ENCODE results near the gene OR10H5. TPM values are rescaled to one million over a fixed set of nuclear protein-coding genes. Genes with fewer than 3 reads are reported as not detected.
"Not testable (repeated sequence)": the region's sequence is repeated elsewhere in the genome, so short reads cannot be mapped to it uniquely, and the experiment has no call there.

Gene OR10H5
- total RNA-seq, 1 donor from 2014 or later: not detected

GRCh38 chr19:15829786-15830185, 42.3 kb downstream of the OR10H5 start:
- Histone ChIP-seq H3K9ac (ENCODE audit: low read depth in 1 of 3, low read length in 3 of 3) (no peak overlapping the region), H3K4me1 (ENCODE audit: control insufficient read depth in 3 of 3, insufficient read depth in 3 of 3, low read length in 3 of 3) (no peaks in the 10 kb centered on the region), H3K9me3 (ENCODE audit: control insufficient read depth in 3 of 3, low read length in 3 of 3) (no peaks in the 10 kb centered on the region), H3K4me3 (ENCODE audit: low read length in 3 of 3) (no peak overlapping the region), H3K36me3 (ENCODE audit: control insufficient read depth in 3 of 3, insufficient read depth in 3 of 3, low read length in 3 of 3) (no peaks in the 10 kb centered on the region), H3K27me3 (ENCODE audit: control insufficient read depth in 3 of 3, insufficient read depth in 3 of 3, low read length in 3 of 3) (peaks cover 2 to 22% (median 5%) of the 10 kb centered on the region in 3 donors), H3K27ac (ENCODE audit: low read depth, low read length) (no peak overlapping the region)

- no peak overlapping the region for H3K9ac ChIP-seq (ENCODE audit: low read depth in 1 of 3, low read length in 3 of 3)
- no peaks in the 10 kb centered on the region for H3K9me3 ChIP-seq (ENCODE audit: control insufficient read depth in 3 of 3, low read length in 3 of 3)
- no peak overlapping the region for H3K27ac ChIP-seq (ENCODE audit: low read depth, low read length)
- no peak overlapping the region for H3K4me3 ChIP-seq (ENCODE audit: low read length in 3 of 3)
- no peaks in the 10 kb centered on the region for H3K36me3 ChIP-seq (ENCODE audit: control insufficient read depth in 3 of 3, insufficient read depth in 3 of 3, low read length in 3 of 3)
- H3K4me1 ChIP-seq (ENCODE audit: control insufficient read depth in 3 of 3, insufficient read depth in 3 of 3, low read length in 3 of 3): peaks cover 0 to 8% (median 2%) of the 10 kb centered on the region in 3 donors
- H3K27me3 ChIP-seq (ENCODE audit: control insufficient read depth in 3 of 3, insufficient read depth in 3 of 3, low read length in 3 of 3): peaks cover 2 to 22% (median 5%) of the 10 kb centered on the region in 3 donors
Observed at GRCh38 chr19:15831626-15832025, 44.2 kb downstream of the OR10H5 start.

- H3K4me1 ChIP-seq (ENCODE audit: control insufficient read depth in 3 of 3, insufficient read depth in 3 of 3, low read length in 3 of 3); H3K9ac ChIP-seq (ENCODE audit: low read depth in 1 of 3, low read length in 3 of 3); H3K4me3 ChIP-seq (ENCODE audit: low read length in 3 of 3); H3K27ac ChIP-seq (ENCODE audit: low read depth, low read length); H3K36me3 ChIP-seq (ENCODE audit: control insufficient read depth in 3 of 3, insufficient read depth in 3 of 3, low read length in 3 of 3); H3K9me3 ChIP-seq (ENCODE audit: control insufficient read depth in 3 of 3, low read length in 3 of 3): not testable (repeated sequence)
- H3K27me3 ChIP-seq (ENCODE audit: control insufficient read depth in 3 of 3, insufficient read depth in 3 of 3, low read length in 3 of 3): peaks cover 0 to 13% (median 5%) of the 10 kb centered on the region in 3 donors
Observed at GRCh38 chr19:15834232-15834631, 46.8 kb downstream of the OR10H5 start.

- Histone ChIP-seq H3K4me3 (ENCODE audit: low read length in 3 of 3) (peak overlapping the region; percentile 79 to 83 (median 81)), H3K9ac (ENCODE audit: low read depth in 1 of 3, low read length in 3 of 3) (peak overlapping the region; percentile 89 to 97 (median 93)), H3K27ac (ENCODE audit: low read depth, low read length) (peak overlapping the region; percentile 88)
- not testable (repeated sequence) for H3K9me3 ChIP-seq (ENCODE audit: control insufficient read depth in 3 of 3, low read length in 3 of 3); H3K27me3 ChIP-seq (ENCODE audit: control insufficient read depth in 3 of 3, insufficient read depth in 3 of 3, low read length in 3 of 3); H3K36me3 ChIP-seq (ENCODE audit: control insufficient read depth in 3 of 3, insufficient read depth in 3 of 3, low read length in 3 of 3); H3K4me1 ChIP-seq (ENCODE audit: control insufficient read depth in 3 of 3, insufficient read depth in 3 of 3, low read length in 3 of 3)
Observed at GRCh38 chr19:15835565-15836329, 48.3 kb downstream of the OR10H5 start.

GRCh38 chr19:15836330-15837220, 49.1 kb downstream of the OR10H5 start:
- Histone ChIP-seq H3K27me3 (ENCODE audit: control insufficient read depth in 3 of 3, insufficient read depth in 3 of 3, low read length in 3 of 3) (no peaks in the 10 kb centered on the region), H3K36me3 (ENCODE audit: control insufficient read depth in 3 of 3, insufficient read depth in 3 of 3, low read length in 3 of 3) (no peaks in the 10 kb centered on the region), H3K4me3 (ENCODE audit: low read length in 3 of 3) (peak overlapping the region; percentile 79 to 83 (median 81))

GRCh38 chr19:15837221-15837731, 49.8 kb downstream of the OR10H5 start:
- peak overlapping the region; percentile 89 to 97 (median 93) for H3K9ac ChIP-seq (ENCODE audit: low read depth in 1 of 3, low read length in 3 of 3)
- H3K27ac ChIP-seq (ENCODE audit: low read depth, low read length): peak overlapping the region; percentile 88
- H3K9me3 ChIP-seq (ENCODE audit: control insufficient read depth in 3 of 3, low read length in 3 of 3): no peaks in the 10 kb centered on the region
- H3K4me3 ChIP-seq (ENCODE audit: low read length in 3 of 3): peak overlapping the region; percentile 79 to 83 (median 81)
- peaks cover 0 to 5% (median 0%) of the 10 kb centered on the region in 3 donors for H3K27me3 ChIP-seq (ENCODE audit: control insufficient read depth in 3 of 3, insufficient read depth in 3 of 3, low read length in 3 of 3)
- no peaks in the 10 kb centered on the region for H3K36me3 ChIP-seq (ENCODE audit: control insufficient read depth in 3 of 3, insufficient read depth in 3 of 3, low read length in 3 of 3)
- H3K4me1 ChIP-seq (ENCODE audit: control insufficient read depth in 3 of 3, insufficient read depth in 3 of 3, low read length in 3 of 3): peaks cover 0 to 8% (median 4%) of the 10 kb centered on the region in 3 donors

More at GRCh38 chr19:15836330-15837220, 49.1 kb downstream of the OR10H5 start:
- Histone ChIP-seq H3K9ac (ENCODE audit: low read depth in 1 of 3, low read length in 3 of 3) (peak overlapping the region; percentile 89 to 97 (median 93)), H3K9me3 (ENCODE audit: control insufficient read depth in 3 of 3, low read length in 3 of 3) (no peaks in the 10 kb centered on the region), H3K27ac (ENCODE audit: low read depth, low read length) (peak overlapping the region; percentile 88), H3K4me1 (ENCODE audit: control insufficient read depth in 3 of 3, insufficient read depth in 3 of 3, low read length in 3 of 3) (peaks cover 0 to 8% (median 4%) of the 10 kb centered on the region in 3 donors)

GRCh38 chr19:15838351-15838750, 50.9 kb downstream of the OR10H5 start:
- H3K27ac ChIP-seq (ENCODE audit: low read depth, low read length): no peak overlapping the region
- peaks cover 0 to 5% (median 0%) of the 10 kb centered on the region in 3 donors for H3K27me3 ChIP-seq (ENCODE audit: control insufficient read depth in 3 of 3, insufficient read depth in 3 of 3, low read length in 3 of 3)
- H3K9me3 ChIP-seq (ENCODE audit: control insufficient read depth in 3 of 3, low read length in 3 of 3): no peaks in the 10 kb centered on the region
- H3K4me3 ChIP-seq (ENCODE audit: low read length in 3 of 3): no peak overlapping the region
- no peaks in the 10 kb centered on the region for H3K36me3 ChIP-seq (ENCODE audit: control insufficient read depth in 3 of 3, insufficient read depth in 3 of 3, low read length in 3 of 3)
- peaks cover 0 to 8% (median 4%) of the 10 kb centered on the region in 3 donors for H3K4me1 ChIP-seq (ENCODE audit: control insufficient read depth in 3 of 3, insufficient read depth in 3 of 3, low read length in 3 of 3)
- no peak overlapping the region for H3K9ac ChIP-seq (ENCODE audit: low read depth in 1 of 3, low read length in 3 of 3)

- not testable (repeated sequence) for H3K4me3 ChIP-seq (ENCODE audit: low read length in 3 of 3); H3K27me3 ChIP-seq (ENCODE audit: control insufficient read depth in 3 of 3, insufficient read depth in 3 of 3, low read length in 3 of 3); H3K9ac ChIP-seq (ENCODE audit: low read depth in 1 of 3, low read length in 3 of 3); H3K27ac ChIP-seq (ENCODE audit: low read depth, low read length); H3K4me1 ChIP-seq (ENCODE audit: control insufficient read depth in 3 of 3, insufficient read depth in 3 of 3, low read length in 3 of 3); H3K36me3 ChIP-seq (ENCODE audit: control insufficient read depth in 3 of 3, insufficient read depth in 3 of 3, low read length in 3 of 3); H3K9me3 ChIP-seq (ENCODE audit: control insufficient read depth in 3 of 3, low read length in 3 of 3)
Observed at GRCh38 chr19:15839888-15840287, 52.4 kb downstream of the OR10H5 start.

GRCh38 chr19:15840833-15841232, 53.4 kb downstream of the OR10H5 start:
- no peaks in the 10 kb centered on the region for H3K36me3 ChIP-seq (ENCODE audit: control insufficient read depth in 3 of 3, insufficient read depth in 3 of 3, low read length in 3 of 3)
- no peak overlapping the region for H3K4me3 ChIP-seq (ENCODE audit: low read length in 3 of 3)

More at GRCh38 chr19:15840833-15841232, 53.4 kb downstream of the OR10H5 start:
- H3K27ac ChIP-seq (ENCODE audit: low read depth, low read length): no peak overlapping the region
- H3K9ac ChIP-seq (ENCODE audit: low read depth in 1 of 3, low read length in 3 of 3): no peak overlapping the region
- H3K27me3 ChIP-seq (ENCODE audit: control insufficient read depth in 3 of 3, insufficient read depth in 3 of 3, low read length in 3 of 3): peaks cover 0 to 8% (median 6%) of the 10 kb centered on the region in 3 donors
- H3K4me1 ChIP-seq (ENCODE audit: control insufficient read depth in 3 of 3, insufficient read depth in 3 of 3, low read length in 3 of 3): peaks cover 0 to 5% (median 4%) of the 10 kb centered on the region in 3 donors
- H3K9me3 ChIP-seq (ENCODE audit: control insufficient read depth in 3 of 3, low read length in 3 of 3): no peaks in the 10 kb centered on the region

Measured in skeletal muscle tissue (tissue), 4 donors.